SJCRH30 (cell line): ENCODE data around the gene SBF2. TPM values are rescaled to one million over a fixed set of nuclear protein-coding genes. Genes with fewer than 3 reads are reported as not detected.
"Not testable (repeated sequence)": the region's sequence is repeated elsewhere in the genome, so short reads cannot be mapped to it uniquely, and the experiment has no call there.

Experiments
- DNase-seq, 2 experiments: peaks; one replicate each; pipeline ENCODE4 v3.0.0-alpha.2; 2015 to 2020
- H3K27ac ChIP-seq: fragments of 250-450 bp; sonication (Bioruptor Pico); 2 replicates; pipeline ENCODE4 v1.5.1; 2020; ENCODE audit warnings: mild to moderate bottlenecking, moderate library complexity
- H3K27me3 ChIP-seq: fragments of 250-450 bp; sonication (Bioruptor Pico); 2 replicates; pipeline ENCODE4 v1.5.1; 2020; ENCODE audit warnings: mild to moderate bottlenecking, moderate library complexity
- H3K36me3 ChIP-seq: fragments of 250-450 bp; sonication (Bioruptor Pico); 2 replicates; pipeline ENCODE4 v1.5.1; 2020; ENCODE audit warnings: mild to moderate bottlenecking, moderate library complexity
- H3K4me1 ChIP-seq: fragments of 250-450 bp; sonication (Bioruptor Pico); 2 replicates; pipeline ENCODE4 v1.5.1; 2020; ENCODE audit warnings: mild to moderate bottlenecking, moderate library complexity
- H3K4me3 ChIP-seq: fragments of 250-450 bp; sonication (Bioruptor Pico); 2 replicates; pipeline ENCODE4 v1.5.1; 2020; ENCODE audit warnings: mild to moderate bottlenecking, moderate library complexity
- H3K9me3 ChIP-seq: fragments of 250-450 bp; sonication (Bioruptor Pico); replicated peaks from 2 replicates; pipeline ENCODE4 v1.5.1; 2020; ENCODE audit warnings: mild to moderate bottlenecking, moderate library complexity
- total RNA-seq: library from RNA; depleted of rRNA; stranded (reverse); fragments of >200 nt; shearing (Covaris generic); gene quantifications from 2 replicates; pipeline ENCODE4 v1.2.3, GENCODE V29; 2014

Gene SBF2
- total RNA-seq, 1 experiment from 2014 or later = 34.7 TPM

DNA sequence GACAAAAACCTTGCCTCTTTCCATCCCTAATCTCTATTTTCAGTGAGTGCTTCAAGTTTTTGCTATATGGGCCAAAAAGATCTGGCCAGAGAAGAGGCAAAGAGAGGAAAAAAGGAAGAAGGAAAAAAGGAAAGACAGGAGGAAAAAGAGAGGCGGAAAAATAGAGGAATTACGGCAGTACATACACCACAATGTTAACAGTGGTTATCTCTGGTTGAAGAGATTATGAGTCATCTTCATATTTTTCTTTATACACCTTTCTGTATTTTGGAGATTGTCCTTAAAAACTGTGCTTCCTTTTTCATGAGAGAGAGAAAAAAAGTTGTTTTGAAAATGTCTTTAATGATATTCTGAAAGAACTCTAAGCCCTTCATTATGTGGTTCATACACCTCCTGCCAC is 133.7 kb downstream of the SBF2 start:
- DNase-seq = no peak
- H3K4me3 ChIP-seq = no peak overlapping the region
- H3K27me3 ChIP-seq = no peaks in the 10 kb centered on the region
- peaks cover 8% of the 10 kb centered on the region for H3K4me1 ChIP-seq
- H3K36me3 ChIP-seq = no peaks in the 10 kb centered on the region
- peaks cover 4% of the 10 kb centered on the region for H3K9me3 ChIP-seq
- no peak overlapping the region for H3K27ac ChIP-seq

DNA sequence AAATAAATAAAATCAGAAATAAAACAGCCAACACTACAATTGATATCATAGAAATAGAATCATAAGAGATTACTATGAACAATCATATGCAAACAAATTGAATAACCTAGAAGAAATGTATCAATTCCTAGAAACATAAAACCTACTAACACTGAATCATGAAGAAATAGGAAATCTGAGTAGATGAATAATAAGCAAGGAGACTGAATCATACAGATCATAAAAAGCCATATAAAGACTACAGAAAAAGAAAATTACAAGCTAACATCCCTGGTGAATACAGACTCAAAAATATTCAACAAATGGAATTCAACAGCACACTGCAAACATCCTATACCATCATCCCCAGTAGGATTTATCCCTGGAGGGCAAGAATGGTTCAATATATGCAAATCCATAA is 135.6 kb downstream of the SBF2 start:
- H3K4me3 ChIP-seq = no peak overlapping the region
- H3K27ac ChIP-seq = no peak overlapping the region
- H3K36me3 ChIP-seq = no peaks in the 10 kb centered on the region
- H3K9me3 ChIP-seq = peaks cover 4% of the 10 kb centered on the region
- no peak for DNase-seq
- H3K4me1 ChIP-seq = peaks cover 8% of the 10 kb centered on the region
- no peaks in the 10 kb centered on the region for H3K27me3 ChIP-seq

DNA sequence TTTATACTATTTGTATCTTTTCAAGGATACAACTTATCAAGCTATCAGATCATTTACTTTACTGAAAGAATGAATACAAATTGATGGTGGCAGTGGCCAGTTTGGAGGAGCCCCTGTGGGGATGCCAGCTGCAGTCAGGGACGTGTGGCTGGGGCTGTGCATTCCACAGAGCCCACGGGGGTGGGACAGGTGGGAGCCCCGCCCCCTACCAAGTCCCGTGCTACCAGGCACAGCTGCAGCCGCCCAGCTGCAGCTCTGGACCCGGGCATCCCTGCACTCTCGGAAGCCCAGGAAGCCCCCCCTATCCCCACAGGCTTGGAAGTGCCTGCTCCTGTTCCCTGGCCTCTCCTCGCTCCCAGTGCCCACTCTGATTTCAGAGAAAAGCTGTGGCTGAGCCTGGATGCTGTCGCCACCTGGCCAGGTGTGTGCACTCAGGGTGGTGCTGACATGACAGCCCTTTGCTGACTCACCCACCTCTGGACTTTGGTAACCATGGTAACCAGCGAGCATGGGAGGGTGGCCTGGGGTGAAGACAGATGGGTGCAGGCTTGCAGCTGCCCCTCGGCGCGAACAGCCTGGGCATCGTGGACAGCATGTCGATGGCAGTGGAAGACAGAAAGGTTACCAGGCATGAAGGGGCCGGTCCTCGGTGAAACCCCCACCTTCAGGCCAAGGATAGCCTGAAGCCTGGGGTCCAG is 138.1 kb downstream of the SBF2 start:
- H3K9me3 ChIP-seq = peaks cover 4% of the 10 kb centered on the region
- no peak overlapping the region for H3K4me3 ChIP-seq
- H3K4me1 ChIP-seq = peaks cover 8% of the 10 kb centered on the region
- peak; percentile 32 for DNase-seq
- no peaks in the 10 kb centered on the region for H3K27me3 ChIP-seq
- H3K27ac ChIP-seq = no peak overlapping the region
- no peaks in the 10 kb centered on the region for H3K36me3 ChIP-seq

DNA sequence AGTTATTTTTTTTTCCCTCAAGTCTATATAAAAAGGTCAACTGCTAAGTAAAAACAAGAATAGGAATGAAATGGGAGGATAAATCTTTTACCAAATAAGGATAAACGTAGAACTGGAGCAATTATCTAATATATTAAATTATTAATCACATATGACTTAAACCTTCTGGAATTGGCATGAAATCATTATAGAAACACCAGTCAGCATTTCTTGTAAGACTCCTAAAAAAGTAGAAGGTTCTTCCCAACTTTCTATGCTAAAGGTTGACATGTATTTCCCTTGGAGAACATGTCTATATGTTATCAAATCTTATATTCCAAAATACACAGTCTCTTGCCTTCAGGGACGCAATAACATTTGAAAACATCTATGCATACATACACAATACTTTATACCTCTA is 143.2 kb downstream of the SBF2 start:
- no peak overlapping the region for H3K4me3 ChIP-seq
- H3K36me3 ChIP-seq = no peaks in the 10 kb centered on the region
- H3K27ac ChIP-seq = no peak overlapping the region
- H3K9me3 ChIP-seq = no peaks in the 10 kb centered on the region
- no peaks in the 10 kb centered on the region for H3K27me3 ChIP-seq
- DNase-seq = no peak
- no peaks in the 10 kb centered on the region for H3K4me1 ChIP-seq

DNA sequence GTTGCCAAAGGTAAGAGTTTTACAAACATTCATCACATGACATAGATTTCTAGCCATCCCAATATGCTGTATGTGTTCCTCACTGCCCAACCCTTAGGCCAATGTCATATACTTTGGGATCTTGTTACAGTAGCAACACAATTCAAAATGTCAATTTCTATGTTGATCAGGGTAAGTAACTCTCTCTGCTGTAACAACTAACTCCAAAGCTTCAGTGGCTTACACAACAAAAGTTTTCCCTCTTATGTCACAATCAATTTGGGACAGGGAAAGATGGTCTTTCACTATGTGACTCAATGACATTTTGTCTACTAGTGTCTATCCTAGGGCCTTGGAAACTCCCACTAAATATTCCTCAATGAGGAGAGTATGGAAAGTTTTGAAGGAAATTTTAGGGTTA is 144.5 kb downstream of the SBF2 start:
- H3K36me3 ChIP-seq = no peaks in the 10 kb centered on the region
- DNase-seq = no peak
- no peaks in the 10 kb centered on the region for H3K9me3 ChIP-seq
- no peak overlapping the region for H3K27ac ChIP-seq
- H3K4me3 ChIP-seq = no peak overlapping the region
- H3K4me1 ChIP-seq = no peaks in the 10 kb centered on the region
- no peaks in the 10 kb centered on the region for H3K27me3 ChIP-seq

DNA sequence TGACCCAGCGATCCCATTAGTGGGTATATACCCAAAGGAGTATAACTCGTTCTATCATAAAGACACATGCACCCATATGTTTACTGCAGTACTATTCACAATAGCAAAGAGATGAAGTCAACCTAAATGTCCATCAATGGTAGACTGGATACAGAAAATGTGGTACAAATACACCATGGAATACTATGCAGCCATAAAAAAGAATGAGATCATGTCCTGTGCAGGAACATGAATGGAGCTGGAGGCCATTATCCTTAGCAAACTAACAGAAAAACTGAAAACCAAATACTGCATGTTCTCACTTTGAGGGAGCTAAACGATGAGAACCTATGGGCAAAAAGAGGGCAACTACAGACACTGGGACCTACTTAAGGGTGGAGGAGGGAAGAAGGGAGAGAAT is 146.8 kb downstream of the SBF2 start:
- Histone ChIP-seq H3K4me1 (no peaks in the 10 kb centered on the region), H3K4me3 (no peak overlapping the region), H3K27me3 (no peaks in the 10 kb centered on the region), H3K27ac (no peak overlapping the region), H3K9me3 (no peaks in the 10 kb centered on the region), H3K36me3 (no peaks in the 10 kb centered on the region)
- DNase-seq = no peak

DNA sequence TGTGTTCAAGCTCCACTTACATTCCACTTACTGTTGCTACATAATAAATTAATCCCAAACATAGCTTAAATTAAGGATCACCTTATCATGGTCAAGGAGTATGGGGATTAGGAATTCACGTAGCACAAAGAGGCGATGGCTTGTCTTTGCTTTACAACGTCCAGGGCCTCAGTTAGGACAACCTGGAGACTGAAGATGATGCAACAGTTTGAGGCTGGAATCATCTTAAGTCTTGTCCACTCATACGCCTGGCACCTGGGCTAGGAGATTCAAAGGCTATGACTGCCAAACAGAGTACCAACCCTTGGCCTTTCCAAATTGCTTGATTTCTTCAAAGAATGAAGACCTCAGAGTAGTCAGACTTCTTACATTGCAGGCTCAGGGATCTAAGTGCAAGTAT is 149.1 kb downstream of the SBF2 start:
- no peaks in the 10 kb centered on the region for H3K4me1 ChIP-seq
- no peak for DNase-seq
- H3K27me3 ChIP-seq = no peaks in the 10 kb centered on the region
- no peak overlapping the region for H3K4me3 ChIP-seq
- H3K36me3 ChIP-seq = no peaks in the 10 kb centered on the region; the same call in 1 of the 2 replicates
- no peak overlapping the region for H3K27ac ChIP-seq
- no peaks in the 10 kb centered on the region for H3K9me3 ChIP-seq

DNA sequence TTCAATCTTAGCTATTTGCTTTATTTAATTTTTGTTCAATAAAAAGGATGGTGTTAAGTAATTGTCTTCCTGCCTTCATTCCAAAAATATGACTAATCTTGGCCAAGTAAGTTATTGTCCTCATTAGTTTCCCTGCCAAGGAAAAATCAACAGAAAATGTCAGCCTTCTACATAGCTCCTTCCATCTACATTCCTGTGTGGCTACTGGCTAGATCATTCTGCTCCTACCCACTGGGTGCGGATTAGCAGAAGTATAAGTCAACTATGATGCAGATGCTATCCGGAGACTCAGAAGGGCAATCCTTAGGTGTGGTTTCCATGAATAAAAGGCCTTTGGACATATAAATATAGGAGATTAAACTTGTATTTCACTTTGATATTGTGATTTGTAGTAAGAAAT is 154.4 kb downstream of the SBF2 start:
- no peaks in the 10 kb centered on the region; the same call in 1 of the 2 replicates for H3K36me3 ChIP-seq
- DNase-seq = no peak
- H3K9me3 ChIP-seq = 0 out of 2 replicates have a peak, but pooled peaks cover 3% of the 10 kb centered on the region
- H3K27ac ChIP-seq = no peak overlapping the region
- no peaks in the 10 kb centered on the region for H3K4me1 ChIP-seq
- no peak overlapping the region for H3K4me3 ChIP-seq
- no peaks in the 10 kb centered on the region for H3K27me3 ChIP-seq

DNA sequence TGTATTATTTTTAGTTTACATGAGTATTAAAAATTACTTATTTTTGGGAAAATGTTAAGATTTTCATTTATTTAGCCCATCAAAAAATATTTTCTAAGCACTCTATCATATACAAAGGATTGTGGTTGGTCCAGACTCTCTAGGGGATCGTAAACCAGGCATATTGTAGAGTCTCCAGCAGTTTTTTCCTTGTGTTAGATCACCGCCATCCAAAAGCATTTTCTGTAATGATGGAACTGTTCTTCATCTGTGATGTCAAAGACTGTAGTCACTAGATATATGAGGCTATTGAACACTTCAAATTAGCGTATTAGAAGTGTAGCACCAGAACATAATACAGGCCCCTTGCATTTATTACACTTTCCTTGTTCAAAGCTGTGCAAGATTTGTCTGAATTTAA is 154.9 kb downstream of the SBF2 start:
- Histone ChIP-seq H3K36me3 (no peaks in the 10 kb centered on the region; the same call in 1 of the 2 replicates), H3K4me1 (no peaks in the 10 kb centered on the region), H3K27me3 (no peaks in the 10 kb centered on the region), H3K27ac (no peak overlapping the region), H3K4me3 (no peak overlapping the region), H3K9me3 (0 out of 2 replicates have a peak, but pooled peaks cover 3% of the 10 kb centered on the region)
- DNase-seq = no peak

DNA sequence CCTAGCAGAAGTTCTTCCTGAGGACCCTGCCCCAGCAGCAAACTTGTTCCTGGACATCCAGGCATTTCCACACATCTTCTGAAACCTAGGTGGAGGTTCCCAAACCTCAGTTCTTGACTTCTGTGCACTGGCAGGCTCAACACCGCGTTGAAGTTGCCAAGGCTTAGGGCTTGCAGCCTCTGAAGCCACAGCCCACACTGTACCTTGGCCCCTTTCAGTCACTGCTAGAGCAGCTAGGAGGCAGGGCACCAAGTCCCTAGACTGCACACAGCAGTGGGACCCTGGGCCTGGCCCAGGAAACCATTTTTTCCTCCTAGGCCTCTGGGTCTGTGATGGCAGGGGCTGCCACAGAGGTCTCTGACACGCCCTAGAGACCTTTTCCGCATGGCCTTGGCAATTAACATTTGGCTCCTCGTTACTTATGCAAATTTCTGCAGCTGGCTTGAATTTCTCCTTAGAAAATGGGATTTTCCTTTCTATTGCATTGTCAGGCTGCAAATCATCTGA is 159.0 kb downstream of the SBF2 start:
- H3K27ac ChIP-seq = no peak overlapping the region
- no peak overlapping the region for H3K4me3 ChIP-seq
- H3K9me3 ChIP-seq = 0 out of 2 replicates have a peak, but pooled peaks cover 3% of the 10 kb centered on the region
- no peaks in the 10 kb centered on the region; the same call in 1 of the 2 replicates for H3K36me3 ChIP-seq
- H3K27me3 ChIP-seq = no peaks in the 10 kb centered on the region
- no peaks in the 10 kb centered on the region for H3K4me1 ChIP-seq
- no peak for DNase-seq

DNA sequence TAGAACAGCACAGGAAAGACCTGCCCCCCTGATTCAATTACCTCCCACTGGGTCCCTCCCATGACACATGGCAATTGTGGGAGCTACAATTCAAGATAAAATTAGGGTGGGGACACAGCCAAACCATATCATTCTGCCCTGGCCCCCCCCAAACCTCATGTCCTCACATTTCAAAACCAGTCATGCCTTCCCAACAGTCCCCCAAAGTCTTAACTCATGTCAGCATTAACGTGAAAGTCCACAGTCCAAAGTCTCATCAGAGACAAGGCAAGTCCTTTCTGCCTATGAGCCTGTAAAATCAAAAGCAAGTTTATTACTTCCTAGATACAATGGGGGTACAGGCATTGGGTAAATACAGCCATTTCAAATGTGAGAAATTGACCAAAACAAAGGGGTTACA is 159.8 kb downstream of the SBF2 start:
- not testable (repeated sequence) for H3K4me3 ChIP-seq, DNase-seq

DNA sequence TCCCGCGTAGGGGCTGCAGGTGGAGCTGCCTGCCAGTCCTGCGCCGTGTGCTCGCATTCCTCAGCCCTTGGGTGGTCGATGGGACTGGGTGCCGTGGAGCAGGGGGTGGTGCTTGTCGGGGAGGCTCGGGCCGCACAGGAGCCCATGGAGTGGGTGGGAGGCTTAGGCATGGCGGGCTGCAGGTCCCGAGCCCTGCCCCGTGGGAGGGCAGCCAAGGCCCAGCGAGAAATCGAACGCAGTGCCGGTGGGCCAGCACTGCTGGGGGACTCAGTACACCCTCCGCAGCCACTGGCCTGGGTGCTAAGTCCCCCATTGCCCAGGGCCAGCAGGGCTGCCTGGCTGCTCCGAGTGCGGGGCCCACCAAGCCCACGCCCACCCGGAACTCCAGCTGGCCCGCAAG is 160.8 kb downstream of the SBF2 start:
- not testable (repeated sequence) for H3K9me3 ChIP-seq, H3K27ac ChIP-seq, H3K36me3 ChIP-seq, DNase-seq, H3K4me3 ChIP-seq, H3K27me3 ChIP-seq, H3K4me1 ChIP-seq

More for the DNA sequence above, 159.8 kb downstream of the SBF2 start:
- H3K4me1 ChIP-seq, H3K36me3 ChIP-seq, H3K27ac ChIP-seq, H3K27me3 ChIP-seq, H3K9me3 ChIP-seq: not testable (repeated sequence)

DNA sequence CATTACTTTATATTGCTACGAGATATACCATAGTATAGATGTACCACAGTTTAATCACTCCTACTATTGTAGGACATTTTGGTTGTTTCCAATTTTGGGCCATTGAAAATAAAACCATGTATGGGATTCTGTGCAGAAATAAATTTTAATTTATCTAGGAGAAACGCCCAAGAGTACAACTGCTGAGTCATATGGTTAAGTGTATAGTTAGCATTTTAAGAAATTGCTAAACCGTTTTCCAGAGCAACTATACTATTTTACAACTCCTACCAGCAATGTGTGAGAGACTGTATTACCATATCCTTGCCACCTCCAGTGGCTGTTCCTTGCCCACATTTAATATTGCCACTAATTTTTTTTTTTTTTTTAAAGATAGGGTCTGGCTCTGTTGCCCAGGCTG is 163.1 kb downstream of the SBF2 start:
- H3K9me3 ChIP-seq = 0 out of 2 replicates have a peak, but pooled peaks cover 3% of the 10 kb centered on the region
- H3K27me3 ChIP-seq = no peaks in the 10 kb centered on the region
- no peaks in the 10 kb centered on the region for H3K36me3 ChIP-seq
- H3K4me1 ChIP-seq = no peaks in the 10 kb centered on the region
- no peak for DNase-seq
- no peak overlapping the region for H3K27ac ChIP-seq
- H3K4me3 ChIP-seq = no peak overlapping the region

DNA sequence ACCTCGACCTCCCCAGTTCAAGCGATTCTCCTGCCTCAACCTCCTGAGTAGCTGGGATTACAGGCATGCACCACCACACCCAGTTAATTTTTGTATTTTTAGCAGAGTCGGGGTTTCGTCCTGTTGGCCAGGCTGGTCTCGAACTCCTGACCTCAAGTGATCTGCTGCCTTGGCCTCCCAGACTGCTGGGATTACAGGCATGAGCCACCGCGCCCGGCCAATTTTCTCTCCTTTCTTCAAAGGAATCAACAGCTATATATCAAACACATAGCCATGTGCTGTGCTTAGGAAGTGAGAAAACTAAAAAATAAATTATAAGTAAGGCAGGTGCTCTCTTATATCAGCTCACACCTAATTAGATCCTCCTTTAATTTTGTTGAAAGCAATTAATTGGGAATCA is 164.8 kb downstream of the SBF2 start:
- not testable (repeated sequence) for H3K36me3 ChIP-seq, H3K9me3 ChIP-seq, H3K27me3 ChIP-seq, H3K4me3 ChIP-seq, H3K27ac ChIP-seq, H3K4me1 ChIP-seq, DNase-seq

DNA sequence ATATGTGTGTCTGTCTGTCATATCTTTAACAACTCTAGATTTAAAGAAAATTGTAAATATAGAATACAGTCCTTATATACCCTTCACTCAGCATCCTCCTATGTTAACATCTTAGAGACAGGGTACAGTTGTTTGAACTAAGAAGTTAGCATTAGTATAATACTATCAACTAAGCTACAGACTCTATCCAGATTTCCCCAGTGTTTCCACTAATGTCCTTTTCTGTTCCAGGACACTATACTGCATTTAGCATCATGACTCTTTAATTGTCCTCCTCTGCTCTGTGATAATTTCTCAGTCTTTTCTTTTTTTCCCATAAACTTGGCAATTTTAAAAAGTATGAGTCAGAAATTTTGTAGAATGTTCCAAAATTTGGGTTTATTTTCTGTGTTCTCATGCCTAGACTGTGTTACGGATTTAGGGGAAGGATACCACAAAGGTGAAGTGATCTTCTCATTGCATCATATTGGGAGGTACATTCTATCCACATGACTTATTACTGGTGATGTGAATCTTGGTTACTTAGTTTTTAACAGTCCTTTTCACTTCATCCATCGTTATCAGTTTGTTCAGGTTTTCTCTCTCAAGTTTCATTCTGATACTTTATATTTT is 168.4 kb downstream of the SBF2 start:
- Histone ChIP-seq H3K4me1 (no peaks in the 10 kb centered on the region), H3K36me3 (no peaks in the 10 kb centered on the region), H3K27me3 (no peaks in the 10 kb centered on the region), H3K27ac (no peak overlapping the region), H3K9me3 (no peaks in the 10 kb centered on the region), H3K4me3 (no peak overlapping the region)
- no peak for DNase-seq
